Parathyroid adenoma (tissue), 2 donors: ENCODE results near the gene ZNF750.

Source experiments
- H2AFZ ChIP-seq: fragments of 300-600 bp; sonication (generic); one replicate; pipeline ENCODE4 v1.7.0; 2017; ENCODE audit warnings: antibody characterized with exemption, mild to moderate bottlenecking
- H3K27ac ChIP-seq: fragments of 300-600 bp; sonication (generic); one replicate; pipeline ENCODE4 v1.7.0; 2017
- H3K27me3 ChIP-seq: fragments of 300-600 bp; sonication (generic); one replicate; pipeline ENCODE4 v1.7.0; 2017; ENCODE audit warnings: low read length; ENCODE audit not compliant: control insufficient read depth, insufficient read depth
- H3K36me3 ChIP-seq: fragments of 300-600 bp; sonication (generic); one replicate; pipeline ENCODE4 v1.7.0; 2017; ENCODE audit warnings: low read length; ENCODE audit not compliant: control insufficient read depth, insufficient read depth
- H3K4me1 ChIP-seq: fragments of 300-600 bp; sonication (generic); one replicate; pipeline ENCODE4 v1.7.0; 2017; ENCODE audit warnings: control low read depth
- H3K4me2 ChIP-seq: fragments of 300-600 bp; sonication (generic); one replicate; pipeline ENCODE4 v1.7.0; 2017; ENCODE audit warnings: low read length
- H3K4me3 ChIP-seq: fragments of 300-600 bp; sonication (generic); one replicate; pipeline ENCODE4 v1.7.0; 2017; ENCODE audit warnings: low read depth, low read length
- H3K79me2 ChIP-seq: fragments of 300-600 bp; sonication (generic); one replicate; pipeline ENCODE4 v1.7.0; 2017; ENCODE audit warnings: control low read depth
- H3K9ac ChIP-seq: fragments of 300-600 bp; sonication (generic); one replicate; pipeline ENCODE4 v1.7.0; 2017; ENCODE audit warnings: mild to moderate bottlenecking
- H3K9me3 ChIP-seq: fragments of 300-600 bp; sonication (generic); one replicate; pipeline ENCODE4 v1.7.0; 2017; ENCODE audit warnings: low read length; ENCODE audit not compliant: control insufficient read depth
- TF ChIP-seq, protein P1 (sequence below): fragments of 300-600 bp; sonication (generic); IDR thresholded peaks from one replicate; pipeline ENCODE4 v1.7.0; 2017; ENCODE audit warnings: antibody characterized with exemption, mild to moderate bottlenecking
- donor health status: primary hyperparathyroidism.

ZNF750 gene

DNA sequence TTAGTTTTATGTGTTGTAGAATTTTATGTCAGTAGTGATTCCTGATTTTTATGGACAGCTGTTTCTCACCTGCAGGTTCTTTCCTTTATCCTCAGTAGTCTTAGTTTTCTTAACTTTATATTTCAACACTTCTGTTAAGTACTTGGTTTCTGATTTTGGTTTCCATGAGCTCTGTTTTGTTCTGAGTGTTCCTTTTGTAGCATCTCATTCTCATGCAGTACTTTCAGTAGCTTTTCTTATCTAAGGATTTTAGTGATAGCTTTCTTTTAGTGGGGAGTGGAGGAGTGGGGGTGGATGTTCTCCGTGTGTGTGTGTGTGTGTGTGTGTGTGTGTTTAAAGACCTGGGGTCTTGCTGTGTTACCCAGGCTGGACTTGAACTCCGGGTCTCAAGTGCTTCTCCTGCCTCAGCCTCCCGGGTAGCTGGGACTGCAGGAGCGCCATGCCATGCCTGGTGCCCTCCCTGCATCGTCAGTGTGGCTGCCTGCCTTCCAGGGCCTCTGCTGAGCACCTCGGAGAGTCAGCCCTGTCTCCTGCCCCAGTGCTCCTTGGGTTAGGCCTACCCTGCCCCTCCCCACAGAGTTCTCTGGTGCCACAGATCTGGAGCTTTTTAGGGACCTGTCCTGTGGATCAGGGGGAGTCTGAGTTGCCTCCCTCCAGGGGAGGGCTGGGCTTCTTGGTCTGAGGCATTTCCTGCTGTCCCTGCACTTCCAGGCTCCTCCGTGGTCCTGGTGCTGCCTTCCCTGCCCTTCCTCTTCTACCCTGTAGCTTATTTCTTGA, 4.3 kb upstream of the ZNF750 start:
- Histone ChIP-seq H3K4me2 (no peak overlapping the region), H3K27ac (peak overlapping the region; percentile 54), H3K27me3 (no peaks in the 10 kb centered on the region), H3K4me3 (no peak overlapping the region), H3K4me1 (peaks cover 14% of the 10 kb centered on the region), H3K9me3 (no peaks in the 10 kb centered on the region), H2AFZ (no peak overlapping the region), H3K36me3 (no peaks in the 10 kb centered on the region), H3K9ac (no peak overlapping the region), H3K79me2 (peaks cover 19% of the 10 kb centered on the region)
- TF ChIP-seq, protein P1, sequence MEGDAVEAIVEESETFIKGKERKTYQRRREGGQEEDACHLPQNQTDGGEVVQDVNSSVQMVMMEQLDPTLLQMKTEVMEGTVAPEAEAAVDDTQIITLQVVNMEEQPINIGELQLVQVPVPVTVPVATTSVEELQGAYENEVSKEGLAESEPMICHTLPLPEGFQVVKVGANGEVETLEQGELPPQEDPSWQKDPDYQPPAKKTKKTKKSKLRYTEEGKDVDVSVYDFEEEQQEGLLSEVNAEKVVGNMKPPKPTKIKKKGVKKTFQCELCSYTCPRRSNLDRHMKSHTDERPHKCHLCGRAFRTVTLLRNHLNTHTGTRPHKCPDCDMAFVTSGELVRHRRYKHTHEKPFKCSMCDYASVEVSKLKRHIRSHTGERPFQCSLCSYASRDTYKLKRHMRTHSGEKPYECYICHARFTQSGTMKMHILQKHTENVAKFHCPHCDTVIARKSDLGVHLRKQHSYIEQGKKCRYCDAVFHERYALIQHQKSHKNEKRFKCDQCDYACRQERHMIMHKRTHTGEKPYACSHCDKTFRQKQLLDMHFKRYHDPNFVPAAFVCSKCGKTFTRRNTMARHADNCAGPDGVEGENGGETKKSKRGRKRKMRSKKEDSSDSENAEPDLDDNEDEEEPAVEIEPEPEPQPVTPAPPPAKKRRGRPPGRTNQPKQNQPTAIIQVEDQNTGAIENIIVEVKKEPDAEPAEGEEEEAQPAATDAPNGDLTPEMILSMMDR: no peak

DNA sequence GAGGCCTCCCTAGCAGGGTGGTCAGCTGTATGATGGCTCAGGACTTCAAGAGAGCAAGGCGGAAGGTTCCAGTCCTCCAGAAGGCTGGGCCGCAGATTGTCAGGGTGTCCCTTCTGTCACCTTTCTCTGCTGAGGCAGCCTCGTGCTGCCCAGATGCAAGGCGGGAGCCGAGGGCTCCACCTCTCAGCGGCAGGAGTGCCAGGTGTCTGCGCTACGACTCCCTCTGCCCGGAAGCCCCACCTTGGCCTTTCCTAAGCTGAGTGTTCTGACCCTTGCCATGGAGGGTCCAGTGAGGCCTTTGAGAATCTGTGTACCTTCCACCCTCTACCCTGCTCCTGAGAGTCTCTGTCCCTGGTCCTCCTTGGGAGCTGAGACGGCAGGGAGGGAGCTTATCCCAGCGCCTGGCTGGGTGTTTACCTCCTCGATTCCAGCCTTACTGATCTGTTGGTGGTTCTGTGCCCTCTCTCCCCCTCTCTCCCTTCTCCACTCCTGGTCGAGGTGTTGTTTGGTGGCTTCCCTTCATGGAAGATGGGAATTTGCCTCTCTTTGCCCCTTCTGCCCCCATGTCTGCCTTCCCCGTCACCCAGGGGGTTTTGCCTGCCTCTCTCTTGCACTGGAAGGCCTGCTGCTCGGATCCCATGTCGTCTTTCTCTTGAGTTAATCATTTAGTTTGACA, 2.2 kb upstream of the ZNF750 start:
- H3K27ac ChIP-seq: no peak overlapping the region
- H3K4me3 ChIP-seq: no peak overlapping the region
- H3K27me3 ChIP-seq: no peaks in the 10 kb centered on the region
- H3K4me2 ChIP-seq: no peak overlapping the region
- no peaks in the 10 kb centered on the region for H3K36me3 ChIP-seq
- H3K4me1 ChIP-seq: peaks cover 32% of the 10 kb centered on the region
- no peaks in the 10 kb centered on the region for H3K9me3 ChIP-seq
- H3K79me2 ChIP-seq: peaks cover 16% of the 10 kb centered on the region
- TF ChIP-seq, protein P1: no peak
- H3K9ac ChIP-seq: no peak overlapping the region
- H2AFZ ChIP-seq: no peak overlapping the region

- H3K9me3 ChIP-seq: no peaks in the 10 kb centered on the region
- peaks cover 32% of the 10 kb centered on the region for H3K4me1 ChIP-seq
- H3K27ac ChIP-seq: peak overlapping the region; percentile 86
- H3K4me3 ChIP-seq: peak overlapping the region; percentile 29
- peaks cover 9% of the 10 kb centered on the region for H3K79me2 ChIP-seq
- TF ChIP-seq, protein P1: no peak
- no peaks in the 10 kb centered on the region for H3K36me3 ChIP-seq
- H3K4me2 ChIP-seq: peak overlapping the region; percentile 61
- H2AFZ ChIP-seq: peak overlapping the region; percentile 77
- no peaks in the 10 kb centered on the region for H3K27me3 ChIP-seq
- no peak overlapping the region for H3K9ac ChIP-seq
Observed at GRCh38 chr17:82840431-82840831, 609 bp upstream of the ZNF750 start.

- TF ChIP-seq, protein P1: no peak
Observed at GRCh38 chr17:82838386-82839063, 1.3 kb downstream of the ZNF750 start.

More at GRCh38 chr17:82838386-82839063, 1.3 kb downstream of the ZNF750 start:
- Histone ChIP-seq H3K27ac (peak overlapping the region; percentile 86), H3K9ac (no peak overlapping the region), H3K27me3 (no peaks in the 10 kb centered on the region), H3K4me2 (peak overlapping the region; percentile 61), H3K4me3 (peak overlapping the region; percentile 29), H2AFZ (peak overlapping the region; percentile 59), H3K9me3 (no peaks in the 10 kb centered on the region), H3K79me2 (peaks cover 1% of the 10 kb centered on the region), H3K36me3 (no peaks in the 10 kb centered on the region), H3K4me1 (peaks cover 32% of the 10 kb centered on the region)
